ENCODE data around the gene ITIH1. TPM values are rescaled to one million over a fixed set of nuclear protein-coding genes. Genes with fewer than 3 reads are reported as not detected.

ITIH1 gene
- total RNA-seq, 1 donor from 2014 or later = not detected

GRCh38 chr3:52817221-52817620 is 39.8 kb downstream of the ITIH1 start:
- H3K4me1 Mint-ChIP-seq (ENCODE audit: low read depth, unreplicated experiment) = peaks cover 4% of the 10 kb centered on the region
- H3K27me3 ChIP-seq (ENCODE audit: insufficient read depth, low read length) = no peaks in the 10 kb centered on the region
- no peaks in the 10 kb centered on the region for H3K9me3 ChIP-seq (ENCODE audit: insufficient read depth, low read depth, low read length)
- H3K79me2 ChIP-seq (ENCODE audit: insufficient read depth, low read length) = no peaks in the 10 kb centered on the region
- no peak for DNase-seq (ENCODE audit: low read depth)
- no peak overlapping the region for H3K27ac Mint-ChIP-seq (ENCODE audit: unreplicated experiment)
- no peak overlapping the region for H3K27ac ChIP-seq (ENCODE audit: low read depth, low read length)
- H3K9ac ChIP-seq (ENCODE audit: low read length) = no peak overlapping the region
- H3K27me3 Mint-ChIP-seq (ENCODE audit: low read depth, unreplicated experiment) = peaks cover 18% of the 10 kb centered on the region
- H2AFZ ChIP-seq (ENCODE audit: low read depth, low read length) = no peak overlapping the region
- H3K4me2 ChIP-seq (ENCODE audit: low read length) = no peak overlapping the region
- H3K36me3 ChIP-seq (ENCODE audit: insufficient read depth, low read length) = no peaks in the 10 kb centered on the region
- H3K4me1 ChIP-seq (ENCODE audit: insufficient read depth, low read length) = no peaks in the 10 kb centered on the region
- H3K9me3 Mint-ChIP-seq (ENCODE audit: unreplicated experiment) = no peaks in the 10 kb centered on the region
- H3K4me3 Mint-ChIP-seq (ENCODE audit: unreplicated experiment) = no peak overlapping the region
- H3K4me3 ChIP-seq (ENCODE audit: insufficient read depth, low read depth, low read length) = no peak overlapping the region
- H3K36me3 Mint-ChIP-seq (ENCODE audit: low read depth, unreplicated experiment) = no peaks in the 10 kb centered on the region
- FAIRE-seq = no peak
- no peaks in the 10 kb centered on the region for H4K20me1 ChIP-seq (ENCODE audit: insufficient read depth, low read length)
- no peak for TF ChIP-seq EZH2 (IDR thresholded peaks at IDR 0.05; ENCODE audit: insufficient read depth, low read length)
- TF ChIP-seq, protein P1, sequence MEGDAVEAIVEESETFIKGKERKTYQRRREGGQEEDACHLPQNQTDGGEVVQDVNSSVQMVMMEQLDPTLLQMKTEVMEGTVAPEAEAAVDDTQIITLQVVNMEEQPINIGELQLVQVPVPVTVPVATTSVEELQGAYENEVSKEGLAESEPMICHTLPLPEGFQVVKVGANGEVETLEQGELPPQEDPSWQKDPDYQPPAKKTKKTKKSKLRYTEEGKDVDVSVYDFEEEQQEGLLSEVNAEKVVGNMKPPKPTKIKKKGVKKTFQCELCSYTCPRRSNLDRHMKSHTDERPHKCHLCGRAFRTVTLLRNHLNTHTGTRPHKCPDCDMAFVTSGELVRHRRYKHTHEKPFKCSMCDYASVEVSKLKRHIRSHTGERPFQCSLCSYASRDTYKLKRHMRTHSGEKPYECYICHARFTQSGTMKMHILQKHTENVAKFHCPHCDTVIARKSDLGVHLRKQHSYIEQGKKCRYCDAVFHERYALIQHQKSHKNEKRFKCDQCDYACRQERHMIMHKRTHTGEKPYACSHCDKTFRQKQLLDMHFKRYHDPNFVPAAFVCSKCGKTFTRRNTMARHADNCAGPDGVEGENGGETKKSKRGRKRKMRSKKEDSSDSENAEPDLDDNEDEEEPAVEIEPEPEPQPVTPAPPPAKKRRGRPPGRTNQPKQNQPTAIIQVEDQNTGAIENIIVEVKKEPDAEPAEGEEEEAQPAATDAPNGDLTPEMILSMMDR (IDR thresholded peaks at IDR 0.05; ENCODE audit: insufficient read depth, low read depth, low read length) = no peak

DNA sequence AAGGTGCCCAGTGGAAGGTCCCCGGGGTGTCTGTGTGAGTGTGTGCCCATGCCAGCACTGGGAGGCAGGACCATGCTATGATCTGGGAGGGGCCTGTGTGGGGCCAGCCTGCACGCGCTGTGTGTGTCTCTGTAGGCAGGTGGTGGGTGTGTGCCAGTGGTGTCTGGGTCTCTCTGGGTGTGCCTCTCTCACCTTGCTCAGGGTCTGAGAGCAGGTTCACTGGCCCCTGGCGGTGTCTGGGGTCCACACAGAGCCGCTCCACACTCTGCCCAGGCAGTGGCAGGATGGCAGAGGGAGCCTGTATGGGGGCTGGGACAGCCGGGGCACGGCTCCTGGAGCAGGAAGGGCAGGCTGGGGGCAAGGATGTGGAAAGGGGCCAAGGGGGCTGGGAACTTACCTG is 40.5 kb downstream of the ITIH1 start:
- Histone ChIP-seq H3K4me1 (ENCODE audit: insufficient read depth, low read length) (no peaks in the 10 kb centered on the region), H3K36me3 (ENCODE audit: insufficient read depth, low read length) (no peaks in the 10 kb centered on the region), H3K79me2 (ENCODE audit: insufficient read depth, low read length) (no peaks in the 10 kb centered on the region), H3K4me2 (ENCODE audit: low read length) (no peak overlapping the region), H3K4me3 (ENCODE audit: insufficient read depth, low read depth, low read length) (no peak overlapping the region), H3K9ac (ENCODE audit: low read length) (no peak overlapping the region), H3K27me3 (ENCODE audit: insufficient read depth, low read length) (no peaks in the 10 kb centered on the region), H3K27ac (ENCODE audit: low read depth, low read length) (no peak overlapping the region), H4K20me1 (ENCODE audit: insufficient read depth, low read length) (no peaks in the 10 kb centered on the region), H3K9me3 (ENCODE audit: insufficient read depth, low read depth, low read length) (no peaks in the 10 kb centered on the region), H2AFZ (ENCODE audit: low read depth, low read length) (no peak overlapping the region)
- Mint-ChIP-seq H3K4me1 (ENCODE audit: low read depth, unreplicated experiment) (peaks cover 4% of the 10 kb centered on the region), H3K4me3 (ENCODE audit: unreplicated experiment) (no peak overlapping the region), H3K36me3 (ENCODE audit: low read depth, unreplicated experiment) (no peaks in the 10 kb centered on the region), H3K9me3 (ENCODE audit: unreplicated experiment) (no peaks in the 10 kb centered on the region), H3K27ac (ENCODE audit: unreplicated experiment) (no peak overlapping the region), H3K27me3 (ENCODE audit: low read depth, unreplicated experiment) (peaks cover 18% of the 10 kb centered on the region)
- no peak for DNase-seq (ENCODE audit: low read depth)
- TF ChIP-seq, protein P1 (IDR thresholded peaks at IDR 0.05; ENCODE audit: insufficient read depth, low read depth, low read length) = no peak
- no peak for TF ChIP-seq EZH2 (IDR thresholded peaks at IDR 0.05; ENCODE audit: insufficient read depth, low read length)
- FAIRE-seq = no peak

GRCh38 chr3:52819936-52820335 is 42.5 kb downstream of the ITIH1 start:
- Histone ChIP-seq H3K79me2 (ENCODE audit: insufficient read depth, low read length) (no peaks in the 10 kb centered on the region), H3K4me1 (ENCODE audit: insufficient read depth, low read length) (no peaks in the 10 kb centered on the region), H3K27ac (ENCODE audit: low read depth, low read length) (no peak overlapping the region), H3K9ac (ENCODE audit: low read length) (no peak overlapping the region), H3K27me3 (ENCODE audit: insufficient read depth, low read length) (no peaks in the 10 kb centered on the region), H2AFZ (ENCODE audit: low read depth, low read length) (no peak overlapping the region), H3K36me3 (ENCODE audit: insufficient read depth, low read length) (no peaks in the 10 kb centered on the region), H4K20me1 (ENCODE audit: insufficient read depth, low read length) (no peaks in the 10 kb centered on the region), H3K4me3 (ENCODE audit: insufficient read depth, low read depth, low read length) (no peak overlapping the region), H3K4me2 (ENCODE audit: low read length) (no peak overlapping the region), H3K9me3 (ENCODE audit: insufficient read depth, low read depth, low read length) (no peaks in the 10 kb centered on the region)
- DNase-seq (ENCODE audit: low read depth) (no peak), FAIRE-seq (no peak)
- peaks cover under 1% of the 10 kb centered on the region for H3K36me3 Mint-ChIP-seq (ENCODE audit: low read depth, unreplicated experiment)
- peaks cover 14% of the 10 kb centered on the region for H3K27me3 Mint-ChIP-seq (ENCODE audit: low read depth, unreplicated experiment)
- peaks cover 2% of the 10 kb centered on the region for H3K9me3 Mint-ChIP-seq (ENCODE audit: unreplicated experiment)
- TF ChIP-seq, protein P1 (IDR thresholded peaks at IDR 0.05; ENCODE audit: insufficient read depth, low read depth, low read length) = no peak
- TF ChIP-seq EZH2 (IDR thresholded peaks at IDR 0.05; ENCODE audit: insufficient read depth, low read length) = no peak
- no peak overlapping the region for H3K4me3 Mint-ChIP-seq (ENCODE audit: unreplicated experiment)
- peaks cover 4% of the 10 kb centered on the region for H3K4me1 Mint-ChIP-seq (ENCODE audit: low read depth, unreplicated experiment)
- H3K27ac Mint-ChIP-seq (ENCODE audit: unreplicated experiment) = no peak overlapping the region

Measured in astrocyte (in vitro differentiated cells and primary cell).